ENCODE data around the gene CCDC124.

DNA sequence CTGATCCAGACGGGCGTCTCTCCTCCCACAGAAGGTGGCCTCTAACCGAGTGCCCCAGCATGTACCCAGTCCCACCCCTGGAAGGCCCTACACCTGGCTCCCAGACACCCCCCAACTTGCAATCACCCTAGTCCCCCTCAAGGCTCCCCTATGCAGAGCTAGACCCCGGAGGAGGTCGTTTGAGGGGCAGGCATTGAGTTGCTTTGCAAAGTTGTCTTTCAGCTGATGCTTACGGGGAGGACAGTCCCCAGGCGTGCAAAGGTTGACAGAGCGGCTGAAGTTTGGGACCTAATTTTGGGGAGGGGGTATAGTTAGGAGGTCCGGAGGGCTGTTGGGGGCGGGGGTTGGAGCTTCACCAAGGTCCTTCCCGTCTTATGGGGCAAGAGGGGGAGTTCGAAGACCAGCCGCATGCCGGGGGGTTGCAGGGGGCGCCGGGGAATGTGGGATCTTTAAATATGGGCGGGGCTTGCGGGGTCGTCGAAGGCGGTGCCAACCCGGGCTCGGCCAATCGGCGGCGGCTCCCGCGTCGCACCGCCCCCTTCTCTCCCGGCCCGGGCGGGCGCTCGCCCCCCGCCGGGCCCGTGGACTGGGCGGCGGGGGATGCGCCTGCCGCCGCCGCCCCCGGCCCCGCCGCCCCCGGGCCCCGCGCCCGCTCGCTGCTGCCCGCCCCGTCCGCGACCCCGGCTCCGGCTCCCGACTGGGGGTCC is 33.9 kb downstream of the CCDC124 start, which contains the start of gene KCNN1:
- TF ChIP-seq, protein P1, sequence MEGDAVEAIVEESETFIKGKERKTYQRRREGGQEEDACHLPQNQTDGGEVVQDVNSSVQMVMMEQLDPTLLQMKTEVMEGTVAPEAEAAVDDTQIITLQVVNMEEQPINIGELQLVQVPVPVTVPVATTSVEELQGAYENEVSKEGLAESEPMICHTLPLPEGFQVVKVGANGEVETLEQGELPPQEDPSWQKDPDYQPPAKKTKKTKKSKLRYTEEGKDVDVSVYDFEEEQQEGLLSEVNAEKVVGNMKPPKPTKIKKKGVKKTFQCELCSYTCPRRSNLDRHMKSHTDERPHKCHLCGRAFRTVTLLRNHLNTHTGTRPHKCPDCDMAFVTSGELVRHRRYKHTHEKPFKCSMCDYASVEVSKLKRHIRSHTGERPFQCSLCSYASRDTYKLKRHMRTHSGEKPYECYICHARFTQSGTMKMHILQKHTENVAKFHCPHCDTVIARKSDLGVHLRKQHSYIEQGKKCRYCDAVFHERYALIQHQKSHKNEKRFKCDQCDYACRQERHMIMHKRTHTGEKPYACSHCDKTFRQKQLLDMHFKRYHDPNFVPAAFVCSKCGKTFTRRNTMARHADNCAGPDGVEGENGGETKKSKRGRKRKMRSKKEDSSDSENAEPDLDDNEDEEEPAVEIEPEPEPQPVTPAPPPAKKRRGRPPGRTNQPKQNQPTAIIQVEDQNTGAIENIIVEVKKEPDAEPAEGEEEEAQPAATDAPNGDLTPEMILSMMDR (conservative IDR thresholded peaks at IDR 0.05; ENCODE audit: low read depth, low read length): no peak
- TF ChIP-seq SMC3 (IDR thresholded peaks at IDR 0.05; ENCODE audit: low read depth, low read length) (no peak), RFX5 (IDR thresholded peaks at IDR 0.05; ENCODE audit: low read depth, low read length) (no peak), BHLHE40 (IDR thresholded peaks at IDR 0.05; ENCODE audit: low read depth, low read length) (no peak), POLR2A (IDR thresholded peaks at IDR 0.05; ENCODE audit: low read depth, low read length) (no peak)

Measured in IMR-90 (cell line).